Measurements from ENCODE around the gene ATG3.

- no peak for TF ChIP-seq CTCF (IDR thresholded peaks at IDR 0.05)
- TF ChIP-seq POLR2A (IDR thresholded peaks at IDR 0.05) = no peak
Measured at GRCh38 chr3:112607863-112608262, 46.1 kb upstream of the ATG3 start.
